Measurements from ENCODE around the gene CAPZA2.
"Not testable (repeated sequence)": the region's sequence is repeated elsewhere in the genome, so short reads cannot be mapped to it uniquely, and the experiment has no call there.

The CAPZA2 gene

GRCh38 chr7:116934580-116934979 lies 72.2 kb downstream of the CAPZA2 start:
- H3K9me3 ChIP-seq (ENCODE audit: control insufficient read depth, insufficient read depth, low read depth, low read length), result no peaks in the 10 kb centered on the region
- POLR2A ChIA-PET, result interaction anchor here (0.7 kb wide), 1 partner anchor 18 kb away, joined by 3 read pairs; no protein-coding TSS in a partner anchor
- no peaks in the 10 kb centered on the region for H3K36me3 ChIP-seq (ENCODE audit: control insufficient read depth in 2 of 2, insufficient read depth in 1 of 2, low read length in 2 of 2)
- no peaks in the 10 kb centered on the region for H3K4me1 ChIP-seq (ENCODE audit: control insufficient read depth, insufficient read depth, low read length)
- no peak for TF ChIP-seq ZNF561 (tag by site-specific recombination; IDR thresholded peaks at IDR 0.05; ENCODE audit: borderline replicate concordance)
- no peak for TF ChIP-seq MZF1 (tag by site-specific recombination; IDR thresholded peaks at IDR 0.05; ENCODE audit: borderline replicate concordance)
- TF ChIP-seq ZNF366 (tag by site-specific recombination; conservative IDR thresholded peaks at IDR 0.05), result peak; percentile 57; the same call in 1 of the 2 replicates
- H3K4me3 ChIP-seq (ENCODE audit: low read depth, low read length), result no peak overlapping the region
- no peak overlapping the region for H3K27ac ChIP-seq (ENCODE audit: extremely low read depth, low read depth, low read length)
- CTCF ChIA-PET, result interaction anchor here (0.5 kb wide), 1 partner anchor 16 kb away, joined by 4 read pairs; no protein-coding TSS in a partner anchor

- H3K9me3 ChIP-seq (ENCODE audit: control insufficient read depth, insufficient read depth, low read depth, low read length); CTCF ChIA-PET; H3K4me1 ChIP-seq (ENCODE audit: control insufficient read depth, insufficient read depth, low read length); H3K27ac ChIP-seq (ENCODE audit: extremely low read depth, low read depth, low read length); H3K4me3 ChIP-seq (ENCODE audit: low read depth, low read length); H3K36me3 ChIP-seq (ENCODE audit: control insufficient read depth in 2 of 2, insufficient read depth in 1 of 2, low read length in 2 of 2): not testable (repeated sequence)
- TF ChIP-seq EGR2 (tag by site-specific recombination; IDR thresholded peaks at IDR 0.05; ENCODE audit: low read depth) (peak; percentile 30; the same call in 1 of the 2 replicates), ZFHX2 (tag by site-specific recombination; conservative IDR thresholded peaks at IDR 0.05) (peak; percentile 48)
- POLR2A ChIA-PET, result interaction anchor here (0.6 kb wide), 1 partner anchor 947 kb away, joined by 8 read pairs; no protein-coding TSS in a partner anchor
Observed at GRCh38 chr7:116936844-116937243, 74.5 kb downstream of the CAPZA2 start.

GRCh38 chr7:116938678-116939077 lies 76.3 kb downstream of the CAPZA2 start:
- ChIA-PET CTCF (interaction anchor here (0.9 kb wide), 1 partner anchor 9 kb away, joined by 3 read pairs; no protein-coding TSS in a partner anchor), POLR2A (no interaction called here)
- Histone ChIP-seq H3K27ac (ENCODE audit: extremely low read depth, low read depth, low read length) (no peak overlapping the region), H3K4me1 (ENCODE audit: control insufficient read depth, insufficient read depth, low read length) (no peaks in the 10 kb centered on the region), H3K36me3 (ENCODE audit: control insufficient read depth in 2 of 2, insufficient read depth in 1 of 2, low read length in 2 of 2) (no peaks in the 10 kb centered on the region), H3K4me3 (ENCODE audit: low read depth, low read length) (no peak overlapping the region), H3K9me3 (ENCODE audit: control insufficient read depth, insufficient read depth, low read depth, low read length) (no peaks in the 10 kb centered on the region)
- TF ChIP-seq FEZF1 (tag by site-specific recombination; IDR thresholded peaks at IDR 0.05), result no peak
- TF ChIP-seq ZNF585B (tag by site-specific recombination; IDR thresholded peaks at IDR 0.05), result no peak
- no peak for TF ChIP-seq MZF1 (tag by site-specific recombination; IDR thresholded peaks at IDR 0.05; ENCODE audit: borderline replicate concordance)
- TF ChIP-seq ZNF16 (tag by site-specific recombination; IDR thresholded peaks at IDR 0.05; ENCODE audit: low read depth), result no peak
- no peak for TF ChIP-seq ZFP37 (tag by site-specific recombination; IDR thresholded peaks at IDR 0.05)
- TF ChIP-seq ZSCAN4 (tag by site-specific recombination; IDR thresholded peaks at IDR 0.05), result no peak
- no peak for TF ChIP-seq MEIS1 (CRISPR knock-in tag; IDR thresholded peaks at IDR 0.05; ENCODE audit: borderline replicate concordance)
- no peak for TF ChIP-seq ZNF777 (tag by site-specific recombination; IDR thresholded peaks at IDR 0.05; ENCODE audit: borderline replicate concordance)
- no peak for TF ChIP-seq WT1 (tag by site-specific recombination; IDR thresholded peaks at IDR 0.05)
- no peak for TF ChIP-seq PRDM6 (tag by site-specific recombination; IDR thresholded peaks at IDR 0.05)
- TF ChIP-seq KLF10 (tag by site-specific recombination; IDR thresholded peaks at IDR 0.05), result no peak
- no peak for TF ChIP-seq ZNF830 (tag by site-specific recombination; IDR thresholded peaks at IDR 0.05; ENCODE audit: low read depth)
- no peak for TF ChIP-seq ZNF701 (tag by site-specific recombination; IDR thresholded peaks at IDR 0.05)
- no peak for TF ChIP-seq ZNF677 (tag by site-specific recombination; IDR thresholded peaks at IDR 0.05)
- TF ChIP-seq ZNF768 (tag by site-specific recombination; IDR thresholded peaks at IDR 0.05), result no peak
- no peak for TF ChIP-seq ZNF639 (tag by site-specific recombination; IDR thresholded peaks at IDR 0.05)
- TF ChIP-seq RBAK (tag by site-specific recombination; IDR thresholded peaks at IDR 0.05), result no peak
- TF ChIP-seq ZNF335 (tag by site-specific recombination; conservative IDR thresholded peaks at IDR 0.05), result no peak

Measured in HEK293 (cell line).